ENCODE results near the gene TEX261.

The TEX261 gene

DNA sequence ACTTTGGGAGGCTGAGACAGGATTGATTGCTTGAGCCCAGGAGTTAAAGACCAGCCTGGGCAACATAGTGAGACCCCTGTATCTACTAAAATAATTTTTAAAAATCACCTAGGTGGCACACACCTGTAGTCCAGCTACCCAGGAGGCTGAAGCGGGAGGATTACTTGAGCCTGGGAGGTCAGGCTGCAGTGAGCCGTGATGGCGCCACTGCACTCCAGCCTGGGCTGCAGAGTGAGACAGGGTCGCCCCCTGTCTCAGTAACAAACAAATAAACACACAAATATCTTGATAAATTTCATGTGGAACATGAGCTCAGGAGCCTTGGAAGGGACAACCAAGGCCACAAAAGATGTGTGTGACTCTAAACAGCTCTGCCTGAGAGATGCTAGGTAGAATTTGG, 28.0 kb downstream of the TEX261 start:
- no peak for DNase-seq (ENCODE audit: extremely low read depth, low read depth)
- H3K4me3 ChIP-seq (replicated peaks; ENCODE audit: low read depth, low read length) = no peak overlapping the region
- no peak for TF ChIP-seq CTCF (IDR thresholded peaks at IDR 0.05; ENCODE audit: low read depth, low read length, missing control alignments)

DNA sequence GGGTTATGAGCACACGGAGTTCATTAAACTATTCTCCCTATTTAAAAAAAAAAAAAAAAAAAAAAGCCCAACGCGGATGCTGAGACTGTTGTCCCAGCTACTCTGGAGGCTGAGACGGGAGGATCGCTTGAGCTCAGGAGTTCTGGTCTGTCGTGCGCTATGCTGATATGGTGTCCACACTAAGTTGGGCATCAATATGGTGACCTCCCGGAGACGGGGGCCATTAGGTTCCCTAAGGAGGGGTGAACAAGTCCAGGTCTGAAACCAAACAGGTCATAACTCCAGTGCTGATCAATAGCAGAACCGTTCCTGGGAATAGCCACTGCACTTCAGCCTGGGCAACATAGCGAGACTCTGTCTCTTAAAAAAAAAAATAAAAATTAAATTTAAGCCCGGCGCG, 29.2 kb downstream of the TEX261 start:
- DNase-seq (ENCODE audit: extremely low read depth, low read depth) = no peak
- H3K4me3 ChIP-seq (replicated peaks; ENCODE audit: low read depth, low read length) = peak overlapping the region; percentile 31; the same call in 1 of the 2 replicates
- no peak for TF ChIP-seq CTCF (IDR thresholded peaks at IDR 0.05; ENCODE audit: low read depth, low read length, missing control alignments)

GRCh38 chr2:70964596-70965386, 29.9 kb downstream of the TEX261 start:
- DNase-seq (ENCODE audit: extremely low read depth, low read depth) = no peak
- peak overlapping the region; percentile 31 for H3K4me3 ChIP-seq (replicated peaks; ENCODE audit: low read depth, low read length)
- TF ChIP-seq CTCF (IDR thresholded peaks at IDR 0.05; ENCODE audit: low read depth, low read length, missing control alignments) = peak; percentile 81

GRCh38 chr2:70964133-70964532, 30.5 kb downstream of the TEX261 start:
- no peak overlapping the region for H3K4me3 ChIP-seq (replicated peaks; ENCODE audit: low read depth, low read length)
- DNase-seq (ENCODE audit: extremely low read depth, low read depth) = no peak
- no peak for TF ChIP-seq CTCF (IDR thresholded peaks at IDR 0.05; ENCODE audit: low read depth, low read length, missing control alignments)

DNA sequence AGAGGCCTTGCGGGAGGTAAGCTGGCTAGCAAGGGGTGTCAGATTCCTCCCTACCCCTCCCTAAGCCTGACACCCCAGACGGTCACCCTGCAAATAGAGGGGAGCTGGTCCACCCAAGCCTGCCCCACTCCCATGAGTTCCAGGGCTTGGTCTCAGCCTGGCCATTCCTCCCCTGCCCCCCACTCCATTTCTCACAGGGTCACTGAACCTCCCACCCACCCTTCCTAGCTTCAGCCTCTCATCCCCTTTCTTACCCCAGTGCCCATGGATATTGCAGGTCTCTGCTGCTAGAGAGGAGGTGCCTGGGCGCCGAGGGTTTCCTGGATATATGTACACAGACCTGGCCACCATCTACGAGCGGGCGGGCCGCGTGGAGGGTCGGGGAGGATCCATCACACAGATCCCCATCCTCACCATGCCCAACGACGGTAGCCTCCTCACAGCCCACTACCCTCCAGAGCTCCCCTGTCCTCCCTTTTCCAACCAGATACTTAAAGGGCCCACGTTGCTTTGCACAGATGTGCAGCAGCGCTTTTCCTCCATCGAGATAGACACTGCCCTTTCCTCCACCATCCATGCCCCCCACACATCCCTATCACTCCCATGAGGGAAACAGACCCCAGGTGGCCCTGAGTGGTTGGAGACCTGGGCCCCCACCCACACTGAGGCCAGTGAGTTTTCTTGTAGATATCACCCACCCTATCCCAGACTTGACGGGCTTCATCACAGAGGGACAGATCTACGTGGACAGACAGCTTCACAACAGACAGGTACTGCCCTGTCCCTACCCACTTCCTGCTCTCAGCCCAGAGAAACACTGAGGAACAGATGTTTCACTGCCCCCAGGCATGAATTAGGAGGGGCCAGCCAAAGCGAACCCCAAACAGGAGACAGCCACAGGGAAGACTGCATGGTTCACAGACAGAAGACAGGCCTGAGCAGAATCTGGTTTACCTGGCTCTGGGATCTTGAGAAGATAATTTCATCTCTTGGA, 31.5 kb downstream of the TEX261 start:
- TF ChIP-seq CTCF (IDR thresholded peaks at IDR 0.05; ENCODE audit: low read depth, low read length, missing control alignments) = no peak
- no peak for DNase-seq (ENCODE audit: extremely low read depth, low read depth)
- no peak overlapping the region for H3K4me3 ChIP-seq (replicated peaks; ENCODE audit: low read depth, low read length)

DNA sequence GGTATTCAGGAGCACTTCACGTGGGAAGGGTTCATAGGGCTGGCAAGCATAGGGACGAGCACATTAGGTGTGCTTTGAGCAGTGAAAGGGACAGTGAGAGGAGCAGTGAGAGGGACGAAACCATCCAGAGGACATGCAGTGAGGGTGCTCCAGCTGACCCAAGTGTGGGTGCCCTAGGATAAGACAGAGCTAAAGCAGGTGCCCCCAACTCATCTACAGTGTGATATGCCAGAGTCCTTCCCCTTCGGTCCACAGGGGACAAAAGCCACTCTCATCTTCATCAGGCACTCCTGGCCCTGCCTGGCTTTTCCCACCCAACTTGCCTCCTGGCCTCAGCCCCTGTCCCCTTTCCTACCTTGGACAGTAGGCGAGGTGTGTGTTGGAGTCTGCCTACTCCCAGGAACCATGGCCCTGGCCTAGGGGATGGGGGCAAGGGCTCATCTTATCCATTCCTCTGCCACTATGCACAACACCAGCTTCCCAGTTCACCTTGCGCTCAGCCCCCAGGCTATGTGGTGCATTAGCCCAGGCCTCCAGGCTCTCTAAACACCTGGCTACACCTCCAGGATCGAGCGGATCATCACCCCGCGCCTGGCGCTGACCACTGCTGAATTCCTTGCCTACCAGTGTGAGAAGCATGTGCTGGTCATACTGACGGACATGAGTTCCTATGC, 32.3 kb downstream of the TEX261 start:
- no peak for TF ChIP-seq CTCF (IDR thresholded peaks at IDR 0.05; ENCODE audit: low read depth, low read length, missing control alignments)
- H3K4me3 ChIP-seq (replicated peaks; ENCODE audit: low read depth, low read length) = no peak overlapping the region
- no peak for DNase-seq (ENCODE audit: extremely low read depth, low read depth)
